Sigmoid colon (tissue), 4 donors: ENCODE data around the gene TCERG1L.

Source experiments
- CTCF ChIP-seq, 4 experiments: fragments of 450-650 bp in 3 of 4; fragments of 200-600 bp in 1 of 4; IDR thresholded peaks; one replicate each; pipeline ENCODE4 v1.5.1; 2016 to 2019; ENCODE audit warnings: antibody characterized with exemption in 4 of 4, mild to moderate bottlenecking in 3 of 4, moderate library complexity in 2 of 4
- POLR2AphosphoS5 ChIP-seq, 4 donors: sonication (generic); formaldehyde crosslinking; IDR thresholded peaks; one replicate each; pipeline ENCODE4 v1.6.1; 2017; ENCODE audit warnings: antibody characterized with exemption in 4 of 4

DNA sequence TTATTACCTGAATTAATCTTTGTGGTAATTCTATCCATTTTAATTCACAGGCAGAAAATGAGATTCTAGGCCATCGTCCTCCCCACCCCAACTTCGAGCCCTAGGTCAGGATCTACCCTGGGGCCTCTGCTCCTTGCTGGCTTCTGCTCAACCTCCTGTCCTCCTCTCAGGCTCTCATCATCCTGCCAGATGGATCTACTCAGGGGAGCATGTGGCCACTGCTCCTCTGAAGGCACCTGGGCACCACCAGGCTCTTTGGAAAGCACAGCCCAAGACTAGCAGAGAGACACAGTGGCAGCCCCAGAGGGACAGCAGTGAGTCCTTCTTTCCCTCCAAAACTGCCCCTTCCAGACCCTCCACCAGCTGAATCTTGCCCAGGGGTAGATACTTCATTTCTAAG is 248.2 kb downstream of the TCERG1L start:
- TF ChIP-seq POLR2AphosphoS5 (IDR thresholded peaks at IDR 0.05) (no peak), CTCF (IDR thresholded peaks at IDR 0.05) (no peak)
